H9 (cell line): ENCODE data around the gene PPAN. TPM values are rescaled to one million over a fixed set of nuclear protein-coding genes. Genes with fewer than 3 reads are reported as not detected.
A peak's percentile ranks its signal among the peaks of the same experiment; 100 is the strongest.

Experiments
- DNase-seq: peaks from one replicate; pipeline ENCODE4 v3.0.0-alpha.2; 2017
- H2AFZ ChIP-seq: one replicate; pipeline ENCODE4 v1.6.1; 2013; ENCODE audit warnings: mild to moderate bottlenecking, low read length, control low read depth, moderate library complexity
- H2AK5ac ChIP-seq: 2 replicates; pipeline ENCODE4 v1.6.1; 2013; ENCODE audit warnings: low read length, control low read depth, mixed read lengths; ENCODE audit not compliant: insufficient read length
- H2BK120ac ChIP-seq: one replicate; pipeline ENCODE4 v1.6.1; 2013; ENCODE audit warnings: low read depth, mild to moderate bottlenecking, low read length, control low read depth, inconsistent platforms; ENCODE audit not compliant: poor library complexity, severe bottlenecking
- H2BK12ac ChIP-seq: 2 replicates; pipeline ENCODE4 v1.6.1; 2013; ENCODE audit warnings: low read length, control low read depth, mixed read lengths, low read depth; ENCODE audit not compliant: insufficient read length
- H2BK15ac ChIP-seq: 2 replicates; pipeline ENCODE4 v1.6.1; 2013; ENCODE audit warnings: low read depth, low read length, control low read depth
- H2BK20ac ChIP-seq: one replicate; pipeline ENCODE4 v1.6.1; 2013; ENCODE audit warnings: low read depth, mild to moderate bottlenecking, low read length, control low read depth, inconsistent platforms; ENCODE audit not compliant: poor library complexity, severe bottlenecking
- H2BK5ac ChIP-seq: 2 replicates; pipeline ENCODE4 v1.6.1; 2013; ENCODE audit warnings: low read length, control low read depth, mixed read lengths; ENCODE audit not compliant: insufficient read length
- H3K14ac ChIP-seq: 2 replicates; pipeline ENCODE4 v1.6.1; 2013; ENCODE audit warnings: low read length, control low read depth; ENCODE audit not compliant: insufficient read depth
- H3K18ac ChIP-seq: 2 replicates; pipeline ENCODE4 v1.6.1; 2013; ENCODE audit warnings: low read depth, mild to moderate bottlenecking, mixed read lengths, low read length, control low read depth; ENCODE audit not compliant: insufficient read length
- H3K23ac ChIP-seq: 2 replicates; pipeline ENCODE4 v1.6.1; 2013; ENCODE audit warnings: low read length, control low read depth, mixed read lengths, low read depth; ENCODE audit not compliant: insufficient read length
- H3K23me2 ChIP-seq: 2 replicates; pipeline ENCODE4 v1.6.1; 2013; ENCODE audit warnings: low read depth, mild to moderate bottlenecking, mixed read lengths, low read length, control low read depth; ENCODE audit not compliant: insufficient read length, poor library complexity, severe bottlenecking
- H3K27ac ChIP-seq: 2 replicates; pipeline ENCODE4 v1.5.1; 2013; ENCODE audit warnings: low read length, control low read depth, mixed read lengths, low read depth; ENCODE audit not compliant: insufficient read length
- H3K27me3 ChIP-seq: 2 replicates; pipeline ENCODE4 v1.6.1; 2013; ENCODE audit warnings: low read length, control low read depth, inconsistent platforms; ENCODE audit not compliant: insufficient read depth
- H3K4ac ChIP-seq: 2 replicates; pipeline ENCODE4 v1.6.1; 2013; ENCODE audit warnings: low read depth, mild to moderate bottlenecking, control low read depth, inconsistent platforms, low read length, moderate library complexity
- H3K4me1 ChIP-seq: 2 replicates; pipeline ENCODE4 v1.6.1; 2013; ENCODE audit warnings: low read length, control low read depth, inconsistent platforms; ENCODE audit not compliant: insufficient read depth
- H3K4me2 ChIP-seq: 2 replicates; pipeline ENCODE4 v1.6.1; 2013; ENCODE audit warnings: low read length, control low read depth, mixed read lengths; ENCODE audit not compliant: insufficient read length, insufficient read depth
- H3K56ac ChIP-seq: 2 replicates; pipeline ENCODE4 v1.6.1; 2013; ENCODE audit warnings: low read depth, mild to moderate bottlenecking, mixed read lengths, low read length, control low read depth; ENCODE audit not compliant: insufficient read length
- H3K79me1 ChIP-seq: 2 replicates; pipeline ENCODE4 v1.6.1; 2013; ENCODE audit warnings: low read depth, mild to moderate bottlenecking, moderate library complexity, low read length, control low read depth, inconsistent platforms; ENCODE audit not compliant: insufficient read depth, poor library complexity, severe bottlenecking
- H3K79me2 ChIP-seq: 2 replicates; pipeline ENCODE4 v1.6.1; 2013; ENCODE audit warnings: low read length, control low read depth, inconsistent platforms; ENCODE audit not compliant: insufficient read depth
- H3K9ac ChIP-seq: 2 replicates; pipeline ENCODE4 v1.6.1; 2013; ENCODE audit warnings: low read length, control low read depth, mixed read lengths; ENCODE audit not compliant: insufficient read length; ENCODE audit errors: extremely low read depth
- H3K9me3 ChIP-seq: one replicate; pipeline ENCODE4 v1.6.1; 2013; ENCODE audit warnings: low read depth, low read length, inconsistent platforms; ENCODE audit not compliant: control insufficient read depth
- H3T11ph ChIP-seq: one replicate; pipeline ENCODE4 v1.6.1; 2013; ENCODE audit warnings: mild to moderate bottlenecking, low read length, control low read depth, inconsistent platforms
- H4K20me1 ChIP-seq: one replicate; pipeline ENCODE4 v1.6.1; 2013; ENCODE audit not compliant: control insufficient read depth, insufficient read length, insufficient read depth
- H4K5ac ChIP-seq: 2 replicates; pipeline ENCODE4 v1.6.1; 2013; ENCODE audit warnings: low read depth, mild to moderate bottlenecking, mixed read lengths, low read length, control low read depth; ENCODE audit not compliant: insufficient read length
- H4K8ac ChIP-seq: replicated peaks from 2 replicates; pipeline ENCODE4 v1.6.1; 2013; ENCODE audit warnings: low read length, control low read depth, mixed read lengths, low read depth; ENCODE audit not compliant: insufficient read length
- H4K91ac ChIP-seq: 2 replicates; pipeline ENCODE4 v1.6.1; 2013; ENCODE audit warnings: low read depth, mild to moderate bottlenecking, moderate library complexity, mixed read lengths, low read length, control low read depth; ENCODE audit not compliant: insufficient read length
- H3K27ac Mint-ChIP-seq, 3 experiments: 2 replicates in 2 of 3; 3 replicates in 1 of 3; pipeline ENCODE4 v1.8.0; 2020 to 2021; ENCODE audit warnings: mixed read lengths in 3 of 3, mild to moderate bottlenecking in 1 of 3, moderate library complexity in 1 of 3
- H3K27me3 Mint-ChIP-seq: 2 replicates; pipeline ENCODE4 v1.8.0; 2021; ENCODE audit warnings: low read depth, mild to moderate bottlenecking, moderate library complexity, mixed read lengths
- H3K36me3 Mint-ChIP-seq, 3 experiments: 2 replicates in 2 of 3; 3 replicates in 1 of 3; pipeline ENCODE4 v1.8.0; 2020 to 2021; ENCODE audit warnings: low read depth in 3 of 3, mixed read lengths in 3 of 3; ENCODE audit not compliant: insufficient read depth in 1 of 3
- H3K4me1 Mint-ChIP-seq, 2 experiments: 2 replicates each; pipeline ENCODE4 v1.8.0; 2020; ENCODE audit warnings: mixed read lengths in 2 of 2
- H3K4me3 Mint-ChIP-seq, 2 experiments: 2 replicates in 1 of 2; 3 replicates in 1 of 2; pipeline ENCODE4 v1.8.0; 2020 to 2021; ENCODE audit warnings: mild to moderate bottlenecking in 2 of 2, mixed read lengths in 2 of 2, moderate library complexity in 1 of 2
- H3K9me3 Mint-ChIP-seq, 2 experiments: 2 replicates in 1 of 2; 3 replicates in 1 of 2; pipeline ENCODE4 v1.8.0; 2020; ENCODE audit warnings: mild to moderate bottlenecking in 2 of 2, mixed read lengths in 2 of 2, moderate library complexity in 1 of 2
- WGBS: extraction: QIAGEN DNeasy Blood & Tissue Kit; methylation state at CpG from one replicate; pipeline ENCODE4 v1.1.7; 2013; ENCODE audit warnings: missing lambda C conversion rate, low lambda C conversion rate, mixed read lengths; ENCODE audit not compliant: insufficient read length; ENCODE audit errors: extremely low coverage; 5-methylcytosine and 5-hydroxymethylcytosine counted together
- total RNA-seq: library from RNA; stranded (reverse); gene quantifications from 2 replicates; pipeline ENCODE4 v1.2.1, GENCODE V29; 2021
- TF ChIP-seq, protein P1 (sequence below): fragments of 200-600 bp; sonication (generic); conservative IDR thresholded peaks from 3 replicates; pipeline ENCODE4 v1.8.0; 2021; ENCODE audit warnings: antibody characterized with exemption, mild to moderate bottlenecking

The PPAN gene
- total RNA-seq, 1 experiment from 2014 or later = 157 TPM

GRCh38 chr19:10085641-10086590, 20.2 kb upstream of the PPAN start, which contains the start of gene SHFL:
Gene SHFL (plus strand): TSS chr19:10086317. CDS start chr19:10086428, 111 bp downstream.
- Histone ChIP-seq H3K18ac (no peak within 1 kb of the TSS), H4K5ac (no peak within 1 kb of the TSS), H3K23ac (no peak within 1 kb of the TSS), H4K20me1 (no peaks in the 10 kb centered on the region), H2BK5ac (no peak within 1 kb of the TSS), H3K79me1 (no peaks in the 10 kb centered on the region), H4K8ac (no peak within 1 kb of the TSS), H2BK20ac (no peak within 1 kb of the TSS), H3K9ac (no peak within 1 kb of the TSS), H2BK12ac (no peak within 1 kb of the TSS), H3K79me2 (no peaks in the 10 kb centered on the region), H3K4me1 (no peaks in the 10 kb centered on the region), H3K27me3 (no peaks in the 10 kb centered on the region), H3K23me2 (peaks cover 10% of the 10 kb centered on the region), H3K9me3 (no peaks in the 10 kb centered on the region), H2AK5ac (no peak within 1 kb of the TSS), H2AFZ (no peak within 1 kb of the TSS), H3K56ac (no peak within 1 kb of the TSS), H2BK15ac (no peak within 1 kb of the TSS), H3K14ac (no peak within 1 kb of the TSS; the same call in 1 of the 2 replicates), H2BK120ac (no peak within 1 kb of the TSS), H3K4ac (no peak within 1 kb of the TSS), H3K27ac (no peak within 1 kb of the TSS), H3T11ph (no peak within 1 kb of the TSS), H3K4me2 (peak within 1 kb of the TSS; percentile 77), H4K91ac (no peak within 1 kb of the TSS)
- H3K36me3 Mint-ChIP-seq = peaks cover 2 to 5% (median 4%) of the 10 kb centered on the region in 3 experiments; a peak in 5 of 7 replicates
- no peak within 1 kb of the TSS for H3K27ac Mint-ChIP-seq
- no CpG with 5 or more reads among the region's 81 CpGs for WGBS
- H3K9me3 Mint-ChIP-seq = peaks cover 0 to 2% of the 10 kb centered on the region in 2 experiments; a peak in 1 of 5 replicates
- peak; percentile 65 for DNase-seq
- TF ChIP-seq, protein P1, sequence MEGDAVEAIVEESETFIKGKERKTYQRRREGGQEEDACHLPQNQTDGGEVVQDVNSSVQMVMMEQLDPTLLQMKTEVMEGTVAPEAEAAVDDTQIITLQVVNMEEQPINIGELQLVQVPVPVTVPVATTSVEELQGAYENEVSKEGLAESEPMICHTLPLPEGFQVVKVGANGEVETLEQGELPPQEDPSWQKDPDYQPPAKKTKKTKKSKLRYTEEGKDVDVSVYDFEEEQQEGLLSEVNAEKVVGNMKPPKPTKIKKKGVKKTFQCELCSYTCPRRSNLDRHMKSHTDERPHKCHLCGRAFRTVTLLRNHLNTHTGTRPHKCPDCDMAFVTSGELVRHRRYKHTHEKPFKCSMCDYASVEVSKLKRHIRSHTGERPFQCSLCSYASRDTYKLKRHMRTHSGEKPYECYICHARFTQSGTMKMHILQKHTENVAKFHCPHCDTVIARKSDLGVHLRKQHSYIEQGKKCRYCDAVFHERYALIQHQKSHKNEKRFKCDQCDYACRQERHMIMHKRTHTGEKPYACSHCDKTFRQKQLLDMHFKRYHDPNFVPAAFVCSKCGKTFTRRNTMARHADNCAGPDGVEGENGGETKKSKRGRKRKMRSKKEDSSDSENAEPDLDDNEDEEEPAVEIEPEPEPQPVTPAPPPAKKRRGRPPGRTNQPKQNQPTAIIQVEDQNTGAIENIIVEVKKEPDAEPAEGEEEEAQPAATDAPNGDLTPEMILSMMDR = no peak
- peaks cover 7 to 9% of the 10 kb centered on the region in 2 experiments; a peak in 2 of 4 replicates for H3K4me1 Mint-ChIP-seq
- H3K4me3 Mint-ChIP-seq = peak within 1 kb of the TSS; percentile 75 to 90
- peaks cover 20% of the 10 kb centered on the region for H3K27me3 Mint-ChIP-seq
